ENCODE results near the gene PSEN1.
"Not testable (repeated sequence)": the region's sequence is repeated elsewhere in the genome, so short reads cannot be mapped to it uniquely, and the experiment has no call there.

The PSEN1 gene

DNA sequence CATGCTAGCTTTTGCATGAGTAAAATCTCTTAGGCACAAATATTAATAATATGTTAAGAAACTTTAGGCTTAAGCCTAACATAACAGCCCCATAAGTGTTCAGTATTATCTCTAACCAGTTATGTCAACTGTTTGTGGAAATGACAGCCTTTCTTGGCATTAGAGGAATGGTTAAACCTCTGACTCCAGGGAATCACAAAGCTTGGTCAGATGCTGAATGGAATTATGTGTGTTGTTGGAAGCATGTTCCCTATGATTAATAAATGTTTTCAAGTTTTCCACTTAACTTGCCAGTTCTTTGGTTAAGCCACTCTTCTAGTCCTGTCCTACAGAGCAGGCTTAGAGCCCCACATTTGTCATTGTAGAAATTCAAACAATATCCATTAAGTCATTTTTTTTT is 17.0 kb downstream of the PSEN1 start:
- TF ChIP-seq, protein P1, sequence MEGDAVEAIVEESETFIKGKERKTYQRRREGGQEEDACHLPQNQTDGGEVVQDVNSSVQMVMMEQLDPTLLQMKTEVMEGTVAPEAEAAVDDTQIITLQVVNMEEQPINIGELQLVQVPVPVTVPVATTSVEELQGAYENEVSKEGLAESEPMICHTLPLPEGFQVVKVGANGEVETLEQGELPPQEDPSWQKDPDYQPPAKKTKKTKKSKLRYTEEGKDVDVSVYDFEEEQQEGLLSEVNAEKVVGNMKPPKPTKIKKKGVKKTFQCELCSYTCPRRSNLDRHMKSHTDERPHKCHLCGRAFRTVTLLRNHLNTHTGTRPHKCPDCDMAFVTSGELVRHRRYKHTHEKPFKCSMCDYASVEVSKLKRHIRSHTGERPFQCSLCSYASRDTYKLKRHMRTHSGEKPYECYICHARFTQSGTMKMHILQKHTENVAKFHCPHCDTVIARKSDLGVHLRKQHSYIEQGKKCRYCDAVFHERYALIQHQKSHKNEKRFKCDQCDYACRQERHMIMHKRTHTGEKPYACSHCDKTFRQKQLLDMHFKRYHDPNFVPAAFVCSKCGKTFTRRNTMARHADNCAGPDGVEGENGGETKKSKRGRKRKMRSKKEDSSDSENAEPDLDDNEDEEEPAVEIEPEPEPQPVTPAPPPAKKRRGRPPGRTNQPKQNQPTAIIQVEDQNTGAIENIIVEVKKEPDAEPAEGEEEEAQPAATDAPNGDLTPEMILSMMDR (conservative IDR thresholded peaks at IDR 0.05; ENCODE audit: low read length): no peak
- no peak overlapping the region for H3K4me3 ChIP-seq (ENCODE audit: low read length)
- peak; percentile 72 for DNase-seq (ENCODE audit: low read depth)

- DNase-seq (ENCODE audit: low read depth): no peak
- no peak overlapping the region for H3K4me3 ChIP-seq (ENCODE audit: low read length)
- TF ChIP-seq, protein P1 (conservative IDR thresholded peaks at IDR 0.05; ENCODE audit: low read length): no peak
These were observed 25.9 kb downstream of the PSEN1 start for GRCh38 chr14:73162251-73162650.

DNA sequence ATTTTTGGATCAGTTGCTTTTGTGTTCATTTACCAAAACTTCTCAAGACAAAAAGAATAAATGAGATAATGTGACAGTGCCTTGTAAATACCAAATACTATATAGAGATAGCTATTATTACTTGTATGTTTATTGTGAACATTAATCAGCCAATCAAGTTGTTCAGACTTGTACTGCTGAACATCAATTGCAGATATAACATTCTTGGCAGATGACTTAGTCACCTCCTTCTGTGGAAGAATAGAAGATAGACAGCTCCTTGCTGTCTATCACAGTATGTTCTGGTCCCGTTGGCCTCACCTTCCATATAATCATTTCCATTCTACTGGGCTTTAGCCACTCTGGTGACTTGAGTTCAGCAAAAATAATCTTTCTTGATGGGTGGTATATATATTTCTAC is 30.1 kb downstream of the PSEN1 start:
- TF ChIP-seq, protein P1 (conservative IDR thresholded peaks at IDR 0.05; ENCODE audit: low read length): no peak
- H3K4me3 ChIP-seq (ENCODE audit: low read length): no peak overlapping the region
- no peak for DNase-seq (ENCODE audit: low read depth)

DNA sequence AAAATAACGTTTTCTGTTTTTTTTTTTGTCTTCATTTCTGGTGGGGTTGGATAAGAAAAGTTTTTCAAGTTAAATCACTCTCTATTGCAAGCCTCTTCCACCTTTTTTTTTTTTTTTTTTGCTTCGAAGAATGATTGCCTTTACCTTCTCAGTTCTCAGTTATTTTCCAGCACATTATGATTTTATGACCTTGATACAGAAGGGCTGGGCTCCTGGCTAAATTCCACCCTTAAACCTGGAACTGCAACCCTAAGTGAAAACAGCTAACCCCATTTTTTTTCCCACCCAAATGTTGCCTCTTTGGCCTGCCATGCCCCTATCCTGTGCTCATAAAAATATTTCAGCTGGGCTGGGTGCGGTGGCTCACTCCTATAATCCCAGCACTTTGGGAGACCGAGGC is 31.4 kb downstream of the PSEN1 start:
- TF ChIP-seq, protein P1 (conservative IDR thresholded peaks at IDR 0.05; ENCODE audit: low read length): no peak
- no peak for DNase-seq (ENCODE audit: low read depth)
- H3K4me3 ChIP-seq (ENCODE audit: low read length): no peak overlapping the region

DNA sequence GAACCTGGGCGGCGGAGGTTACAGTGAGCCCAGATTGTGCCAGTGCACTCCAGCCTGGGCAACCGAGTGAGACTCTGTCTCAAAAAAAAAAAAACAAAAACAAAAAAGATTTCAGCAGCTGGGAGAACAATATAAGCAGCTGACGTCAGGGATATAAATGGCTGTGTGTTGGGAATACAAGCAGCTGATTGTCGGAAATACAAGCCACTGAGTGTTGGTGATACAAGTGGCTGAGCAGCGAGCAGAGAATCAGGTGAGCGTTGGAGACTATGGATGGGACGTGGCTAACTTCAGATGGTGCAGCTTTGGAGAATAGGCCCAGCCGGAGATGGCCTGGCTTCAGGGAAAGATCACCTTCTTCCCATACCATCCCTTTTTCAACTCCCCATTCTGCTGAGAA is 32.0 kb downstream of the PSEN1 start:
- DNase-seq (ENCODE audit: low read depth): no peak
- no peak overlapping the region for H3K4me3 ChIP-seq (ENCODE audit: low read length)
- TF ChIP-seq, protein P1 (conservative IDR thresholded peaks at IDR 0.05; ENCODE audit: low read length): no peak

DNA sequence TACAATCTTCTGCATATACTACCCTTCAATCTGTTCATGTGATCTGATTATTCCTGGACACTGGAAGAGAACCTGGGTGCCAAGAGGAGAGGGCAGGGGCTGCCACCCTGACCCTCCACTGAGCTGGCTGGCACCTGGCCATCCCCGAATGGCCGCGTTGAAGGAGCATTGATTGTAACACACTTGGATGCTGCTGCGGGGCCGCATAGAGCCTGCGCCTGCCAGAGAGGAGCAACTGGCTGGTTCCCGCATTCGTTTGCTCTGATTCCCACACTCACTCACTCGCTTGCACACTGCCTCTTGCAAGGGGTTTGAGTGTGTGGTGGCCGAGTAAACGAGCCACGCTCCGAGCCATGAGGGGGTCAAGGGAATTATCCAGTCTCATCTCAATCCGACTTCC is 32.4 kb downstream of the PSEN1 start:
- TF ChIP-seq, protein P1 (conservative IDR thresholded peaks at IDR 0.05; ENCODE audit: low read length): no peak
- DNase-seq (ENCODE audit: low read depth): no peak
- no peak overlapping the region for H3K4me3 ChIP-seq (ENCODE audit: low read length)

DNA sequence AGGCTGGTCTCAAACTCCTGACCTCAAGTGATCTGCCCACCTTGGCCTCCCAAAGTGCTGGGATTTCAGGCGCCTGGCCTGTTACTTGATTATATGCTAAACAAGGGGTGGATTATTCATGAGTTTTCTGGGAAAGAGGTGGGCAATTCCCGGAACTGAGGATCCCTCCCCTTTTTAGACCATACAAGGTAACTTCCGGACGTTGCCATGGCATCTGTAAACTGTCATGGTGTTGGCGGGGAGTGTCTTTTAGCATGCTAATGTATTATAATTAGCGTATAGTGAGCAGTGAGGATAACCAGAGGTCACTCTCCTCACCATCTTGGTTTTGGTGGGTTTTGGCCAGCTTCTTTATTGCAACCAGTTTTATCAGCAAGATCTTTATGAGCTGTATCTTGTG is 33.5 kb downstream of the PSEN1 start:
- H3K4me3 ChIP-seq (ENCODE audit: low read length); DNase-seq (ENCODE audit: low read depth): not testable (repeated sequence)

DNA sequence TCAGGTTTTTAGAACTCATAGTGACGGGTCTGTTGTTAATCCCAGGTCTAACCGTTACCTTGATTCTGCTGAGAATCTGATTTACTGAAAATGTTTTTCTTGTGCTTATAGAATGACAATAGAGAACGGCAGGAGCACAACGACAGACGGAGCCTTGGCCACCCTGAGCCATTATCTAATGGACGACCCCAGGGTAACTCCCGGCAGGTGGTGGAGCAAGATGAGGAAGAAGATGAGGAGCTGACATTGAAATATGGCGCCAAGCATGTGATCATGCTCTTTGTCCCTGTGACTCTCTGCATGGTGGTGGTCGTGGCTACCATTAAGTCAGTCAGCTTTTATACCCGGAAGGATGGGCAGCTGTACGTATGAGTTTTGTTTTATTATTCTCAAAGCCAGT is 34.4 kb downstream of the PSEN1 start:
- TF ChIP-seq, protein P1 (conservative IDR thresholded peaks at IDR 0.05; ENCODE audit: low read length): no peak
- DNase-seq (ENCODE audit: low read depth): no peak
- no peak overlapping the region for H3K4me3 ChIP-seq (ENCODE audit: low read length)
